Transverse colon (tissue), 4 donors: ENCODE data around the gene AIPL1. TPM values are rescaled to one million over a fixed set of nuclear protein-coding genes. Genes with fewer than 3 reads are reported as not detected.
A peak's percentile ranks its signal among the peaks of the same experiment; 100 is the strongest.

Source experiments
- DNase-seq: peaks from one replicate; pipeline ENCODE4 v3.0.0-alpha.2; 2019
- H3K27ac ChIP-seq, 4 donors: fragments of 200-600 bp; sonication (generic); 2 replicates each; pipeline ENCODE4 v1.5.1; 2016 to 2018; ENCODE audit warnings: inconsistent platforms in 4 of 4
- H3K27me3 ChIP-seq: fragments of 200-600 bp; sonication (generic); 2 replicates; pipeline ENCODE4 v1.5.1; 2017; ENCODE audit warnings: inconsistent platforms
- H3K36me3 ChIP-seq, 4 donors: fragments of 200-600 bp; sonication (generic); 2 replicates each; pipeline ENCODE4 v1.5.1; 2017 to 2019; ENCODE audit warnings: inconsistent platforms in 4 of 4
- H3K4me1 ChIP-seq, 4 donors: fragments of 200-600 bp; sonication (generic); 2 replicates each; pipeline ENCODE4 v1.5.1; 2017 to 2020; ENCODE audit warnings: inconsistent platforms in 4 of 4
- H3K4me3 ChIP-seq, 4 donors: fragments of 200-600 bp; sonication (generic); 1 replicate in 1 of 4; 2 replicates in 3 of 4; pipeline versions ENCODE4 v1.5.1 to v1.6.1; 2017 to 2019; ENCODE audit warnings: inconsistent platforms in 4 of 4
- H3K9me3 ChIP-seq, 2 donors: fragments of 200-600 bp; sonication (generic); 2 replicates each; pipeline ENCODE4 v1.5.1; 2017 to 2019; ENCODE audit warnings: inconsistent platforms in 2 of 2
- EP300 ChIP-seq: sonication (generic); formaldehyde crosslinking; IDR thresholded peaks from one replicate; pipeline ENCODE4 v1.6.1; 2017; ENCODE audit warnings: antibody characterized with exemption, low read depth
- POLR2A ChIP-seq: fragments of 450-650 bp; IDR thresholded peaks from one replicate; pipeline ENCODE4 v1.6.1; 2016; ENCODE audit warnings: antibody characterized with exemption, mild to moderate bottlenecking, moderate library complexity
- POLR2AphosphoS5 ChIP-seq, 3 donors: sonication (generic); formaldehyde crosslinking; IDR thresholded peaks; one replicate each; pipeline ENCODE4 v1.6.1; 2016; ENCODE audit warnings: antibody characterized with exemption in 3 of 3
- WGBS, 2 donors: methylation state at CpG; one replicate each; pipeline ENCODE4 v1.1.5; 2018; ENCODE audit warnings: low coverage in 1 of 2; 5-methylcytosine and 5-hydroxymethylcytosine counted together
- in situ Hi-C, 4 donors: fragments of 200-750 bp; cut with MboI; loops; one replicate each; pipeline versions ENCODE4 v1.15.0 to v1.15.1; 2017; ENCODE audit warnings: low sequenced_read_pairs in 3 of 4, low pct_ligation_motif_present in 1 of 4, low pct_unique_long_range_greater_than_20kb in 1 of 4
- intact Hi-C: fragments of 100-400 bp; cut with DNase I; formaldehyde crosslinking; loops from one replicate; pipeline ENCODE4 v1.15.1; 2023; ENCODE audit warnings: low total_unique reads
- total RNA-seq, 4 donors: library from RNA; depleted of rRNA; stranded (reverse); fragments of >200 nt; gene quantifications; one replicate each; pipeline ENCODE4 v1.1.0, GENCODE V29; 2016
- TF ChIP-seq, protein P1 (sequence below), 5 experiments: fragments of 200-600 bp in 3 of 5; fragments of 450-650 bp in 2 of 5; sonication (generic) in 3 of 5; IDR thresholded peaks; 1 replicate in 2 of 5; 2 replicates in 3 of 5; pipeline ENCODE4 v1.5.1; 2016 to 2017; ENCODE audit warnings: antibody characterized with exemption in 5 of 5, inconsistent platforms in 3 of 5, mild to moderate bottlenecking in 2 of 5, moderate library complexity in 1 of 5

The AIPL1 gene
- total RNA-seq, 4 donors from 2014 or later, result not detected

DNA sequence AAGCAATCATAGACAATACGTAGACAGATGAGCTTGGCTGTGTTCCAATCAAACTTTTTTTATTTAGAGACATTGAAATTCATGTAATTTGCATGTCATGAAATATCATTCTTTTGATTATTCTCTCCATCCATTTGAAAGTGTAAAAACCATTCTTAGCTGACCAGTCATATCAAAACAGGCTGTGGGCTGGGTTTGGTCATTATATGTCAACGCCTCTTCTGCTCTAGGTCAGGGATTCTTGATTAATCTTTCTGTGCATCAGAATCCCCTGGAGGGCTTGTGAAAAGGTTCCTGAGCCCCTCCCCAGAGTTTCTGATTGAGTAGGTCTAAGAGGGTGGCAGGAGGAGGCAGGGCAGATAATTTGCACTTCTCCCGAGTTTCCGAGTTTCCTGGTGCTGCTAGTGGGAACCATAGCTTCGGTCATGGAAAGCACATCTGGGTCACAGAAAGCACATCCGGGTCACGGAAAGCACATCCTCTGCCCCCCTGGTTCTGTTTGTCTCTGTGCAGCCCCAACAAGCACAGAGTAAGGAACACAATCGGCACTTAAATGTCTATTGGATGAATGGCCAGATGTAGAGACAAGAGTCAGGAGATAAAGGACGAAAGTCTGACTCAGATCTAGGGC lies 25.7 kb upstream of the AIPL1 start:
- 82 to 86% methylated on average over 1 to 9 of the region's 9 CpGs for WGBS, 2 donors
- Histone ChIP-seq H3K27me3 (no peaks in the 10 kb centered on the region), H3K9me3 (no peaks in the 10 kb centered on the region), H3K36me3 (no peaks in the 10 kb centered on the region), H3K4me3 (no peak overlapping the region), H3K4me1 (peaks cover 0 to 14% (median 13%) of the 10 kb centered on the region in 4 donors), H3K27ac (no peak overlapping the region)
- TF ChIP-seq POLR2AphosphoS5 (IDR thresholded peaks at IDR 0.05) (no peak), EP300 (no peak)
- TF ChIP-seq, protein P1, sequence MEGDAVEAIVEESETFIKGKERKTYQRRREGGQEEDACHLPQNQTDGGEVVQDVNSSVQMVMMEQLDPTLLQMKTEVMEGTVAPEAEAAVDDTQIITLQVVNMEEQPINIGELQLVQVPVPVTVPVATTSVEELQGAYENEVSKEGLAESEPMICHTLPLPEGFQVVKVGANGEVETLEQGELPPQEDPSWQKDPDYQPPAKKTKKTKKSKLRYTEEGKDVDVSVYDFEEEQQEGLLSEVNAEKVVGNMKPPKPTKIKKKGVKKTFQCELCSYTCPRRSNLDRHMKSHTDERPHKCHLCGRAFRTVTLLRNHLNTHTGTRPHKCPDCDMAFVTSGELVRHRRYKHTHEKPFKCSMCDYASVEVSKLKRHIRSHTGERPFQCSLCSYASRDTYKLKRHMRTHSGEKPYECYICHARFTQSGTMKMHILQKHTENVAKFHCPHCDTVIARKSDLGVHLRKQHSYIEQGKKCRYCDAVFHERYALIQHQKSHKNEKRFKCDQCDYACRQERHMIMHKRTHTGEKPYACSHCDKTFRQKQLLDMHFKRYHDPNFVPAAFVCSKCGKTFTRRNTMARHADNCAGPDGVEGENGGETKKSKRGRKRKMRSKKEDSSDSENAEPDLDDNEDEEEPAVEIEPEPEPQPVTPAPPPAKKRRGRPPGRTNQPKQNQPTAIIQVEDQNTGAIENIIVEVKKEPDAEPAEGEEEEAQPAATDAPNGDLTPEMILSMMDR (IDR thresholded peaks at IDR 0.05), result no peak
- intact Hi-C loops, result no loop called here
- DNase-seq, result no peak
- in situ Hi-C loops, result loop anchor here in 3 of 4 donors (25.0 kb wide), 1 partner anchor 177 kb away; the partner anchor contains the start of genes KIAA0753 (in 3 of the 3) and TXNDC17 (in 3 of the 3)

DNA sequence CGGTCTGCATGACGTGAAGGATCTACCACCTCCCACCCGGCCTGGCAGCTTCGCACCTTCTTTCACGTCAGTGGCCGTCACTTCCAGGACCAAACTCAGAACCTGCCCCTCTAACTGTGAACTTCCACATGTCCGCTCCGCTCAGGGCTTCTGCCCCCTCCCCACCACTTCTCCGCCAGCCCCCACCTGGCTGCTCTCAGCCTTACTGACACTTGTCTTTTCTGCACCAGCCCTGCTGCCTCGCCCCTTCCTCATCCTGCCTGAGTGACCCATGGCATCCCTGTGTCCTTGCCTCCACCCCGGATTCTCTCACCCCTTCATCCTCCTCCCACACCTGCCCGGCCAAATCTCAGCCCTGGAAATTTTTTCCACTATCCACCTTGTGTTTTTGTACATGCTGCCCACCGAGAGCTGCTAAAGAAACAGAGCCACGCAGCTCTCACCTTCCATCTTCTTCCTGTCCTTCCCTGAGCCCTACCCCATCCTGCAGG lies 23.6 kb upstream of the AIPL1 start:
- no peak for DNase-seq
- intact Hi-C loops, result no loop called here
- in situ Hi-C loops, result loop anchor here in 3 of 4 donors (25.0 kb wide), 1 partner anchor 179 kb away; the partner anchor contains the start of genes KIAA0753 (in 3 of the 3) and TXNDC17 (in 3 of the 3)

DNA sequence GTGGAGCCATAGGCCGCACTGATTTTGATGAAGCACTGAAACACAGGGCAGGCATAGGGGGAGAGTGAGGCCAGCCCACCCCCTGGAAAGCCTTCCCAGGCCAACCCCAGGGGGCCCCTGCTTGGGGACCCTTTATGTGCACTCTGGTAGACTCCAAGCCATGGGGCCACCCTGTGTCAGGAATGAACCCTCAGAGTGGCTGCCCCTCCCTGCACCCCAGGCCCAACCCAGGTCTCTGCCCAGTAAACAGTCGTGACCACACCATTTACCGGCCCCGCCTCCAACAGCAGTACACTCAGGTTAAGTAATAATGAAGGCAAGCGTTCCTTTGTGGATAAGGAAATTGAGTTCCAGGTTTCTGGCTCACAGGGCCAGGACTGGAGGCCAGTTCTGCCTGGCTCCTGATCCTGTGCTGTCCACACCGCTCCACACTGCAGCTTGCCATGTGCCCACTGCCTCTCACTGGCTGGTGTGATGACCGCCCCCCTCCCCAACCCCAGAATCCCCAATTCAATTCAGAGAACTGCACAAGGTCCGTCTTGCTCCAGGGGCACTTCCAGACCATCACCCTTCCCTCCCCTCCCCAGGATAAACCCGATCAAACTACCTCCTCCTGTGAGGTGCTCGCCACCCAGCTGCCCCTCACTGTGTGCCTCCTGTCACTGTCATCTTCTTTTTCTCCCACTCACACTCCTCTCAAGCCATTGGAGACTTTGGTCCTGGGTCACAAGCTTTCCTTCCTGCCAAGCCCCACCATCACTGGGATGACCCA lies 23.0 kb upstream of the AIPL1 start:
- in situ Hi-C loops (loop anchor here in 3 of 4 donors (25.0 kb wide), 1 partner anchor 179 kb away; the partner anchor contains the start of genes KIAA0753 (in 3 of the 3) and TXNDC17 (in 3 of the 3)), intact Hi-C loops (no loop called here)
- Histone ChIP-seq H3K27ac (peak overlapping the region in 2 of 4 donors; percentile 56 to 65), H3K36me3 (no peaks in the 10 kb centered on the region), H3K9me3 (no peaks in the 10 kb centered on the region), H3K4me1 (peaks cover 0 to 21% (median 16%) of the 10 kb centered on the region in 4 donors), H3K4me3 (no peak overlapping the region), H3K27me3 (peaks cover 5% of the 10 kb centered on the region)
- peak; percentile 71 for DNase-seq
- TF ChIP-seq POLR2AphosphoS5 (IDR thresholded peaks at IDR 0.05) (no peak), EP300 (no peak), POLR2A (no peak)
- TF ChIP-seq, protein P1 (IDR thresholded peaks at IDR 0.05), result no peak
- WGBS, 2 donors, result 40 to 77% methylated on average over 2 to 10 of the region's 10 CpGs

More for the DNA sequence above, 23.6 kb upstream of the AIPL1 start:
- no peaks in the 10 kb centered on the region for H3K9me3 ChIP-seq
- peak overlapping the region in 2 of 4 donors; percentile 53 to 65 for H3K27ac ChIP-seq
- WGBS, 2 donors, result 76 to 81% methylated on average over 9 to 14 of the region's 14 CpGs
- H3K36me3 ChIP-seq, result no peaks in the 10 kb centered on the region
- H3K4me1 ChIP-seq, result peaks cover 0 to 21% (median 16%) of the 10 kb centered on the region in 4 donors
- no peak for TF ChIP-seq EP300
- H3K4me3 ChIP-seq, result no peak overlapping the region
- peaks cover 5% of the 10 kb centered on the region for H3K27me3 ChIP-seq

GRCh38 chr17:6456914-6457687 lies 22.2 kb upstream of the AIPL1 start:
- 64 to 65% methylated on average over 4 to 12 of the region's 14 CpGs for WGBS, 2 donors
- no peak for TF ChIP-seq POLR2A
- no peak for TF ChIP-seq POLR2AphosphoS5 (IDR thresholded peaks at IDR 0.05)
- TF ChIP-seq, protein P1 (IDR thresholded peaks at IDR 0.05), result no peak
- no peak for TF ChIP-seq EP300
- peaks cover 5% of the 10 kb centered on the region for H3K27me3 ChIP-seq
- intact Hi-C loops (no loop called here), in situ Hi-C loops (loop anchor here in 3 of 4 donors (25.0 kb wide), 1 partner anchor 180 kb away; the partner anchor contains the start of genes KIAA0753 (in 3 of the 3) and TXNDC17 (in 3 of the 3))
- H3K4me3 ChIP-seq, result no peak overlapping the region
- peaks cover 0 to 21% (median 16%) of the 10 kb centered on the region in 4 donors for H3K4me1 ChIP-seq
- peak; percentile 44 for DNase-seq
- no peaks in the 10 kb centered on the region for H3K9me3 ChIP-seq
- no peaks in the 10 kb centered on the region for H3K36me3 ChIP-seq
- peak overlapping the region in 2 of 4 donors; percentile 56 to 65 for H3K27ac ChIP-seq
